Vagina (tissue), 2 donors: ENCODE measurements around the gene PNMT. TPM values are rescaled to one million over a fixed set of nuclear protein-coding genes. Genes with fewer than 3 reads are reported as not detected.

Experiments
- DNase-seq, 2 donors: peaks; one replicate each; pipeline ENCODE4 v3.0.0-alpha.2; 2017; ENCODE audit errors: extremely low spot score in 2 of 2
- H3K27ac ChIP-seq: fragments of 200-600 bp; sonication (generic); one replicate; pipeline ENCODE4 v1.5.1; 2019
- H3K27me3 ChIP-seq: fragments of 200-600 bp; sonication (generic); one replicate; pipeline ENCODE4 v1.5.1; 2019
- H3K36me3 ChIP-seq, 2 donors: fragments of 200-600 bp; sonication (generic); one replicate each; pipeline ENCODE4 v1.5.1; 2017 to 2019
- H3K4me1 ChIP-seq: fragments of 200-600 bp; sonication (generic); one replicate; pipeline ENCODE4 v1.5.1; 2019
- H3K4me3 ChIP-seq, 2 donors: fragments of 200-600 bp; sonication (generic); 1 replicate in 1 of 2; 2 replicates in 1 of 2; pipeline ENCODE4 v1.5.1; 2016 to 2019
- H3K9me3 ChIP-seq: fragments of 200-600 bp; sonication (generic); one replicate; pipeline ENCODE4 v1.5.1; 2019
- CTCF ChIP-seq, 3 experiments: fragments of 450-650 bp in 2 of 3; fragments of 200-600 bp in 1 of 3; sonication (generic) in 1 of 3; IDR thresholded peaks; one replicate each; pipeline ENCODE4 v1.5.1; 2017 to 2019; ENCODE audit warnings: antibody characterized with exemption in 3 of 3, mild to moderate bottlenecking in 2 of 3, moderate library complexity in 2 of 3
- POLR2A ChIP-seq, 2 donors: fragments of 450-650 bp; IDR thresholded peaks; one replicate each; pipeline ENCODE4 v1.6.1; 2017; ENCODE audit warnings: antibody characterized with exemption in 2 of 2, mild to moderate bottlenecking in 2 of 2, moderate library complexity in 2 of 2
- POLR2AphosphoS5 ChIP-seq, 2 donors: sonication (generic); formaldehyde crosslinking; IDR thresholded peaks; one replicate each; pipeline ENCODE4 v1.9.0; 2017; ENCODE audit warnings: antibody characterized with exemption in 2 of 2, mild to moderate bottlenecking in 2 of 2, low read depth in 1 of 2; ENCODE audit not compliant: insufficient read depth in 1 of 2
- intact Hi-C: fragments of 100-400 bp; cut with DNase I; formaldehyde crosslinking; loops from one replicate; pipeline ENCODE4 v1.15.1; 2023
- total RNA-seq: library from RNA; depleted of rRNA; stranded (reverse); fragments of >200 nt; gene quantifications from one replicate; pipeline ENCODE4 v1.2.3, GENCODE V29; 2016

Gene PNMT
- total RNA-seq, 1 donor from 2014 or later: 5.6 TPM

- DNase-seq: no peak
- TF ChIP-seq POLR2AphosphoS5 (IDR thresholded peaks at IDR 0.05; ENCODE audit: insufficient read depth in 1 of 2, low read depth in 1 of 2) (no peak), POLR2A (IDR thresholded peaks at IDR 0.05) (no peak), CTCF (IDR thresholded peaks at IDR 0.05) (no peak)
- peaks cover 0 to 4% of the 10 kb centered on the region in 2 donors for H3K36me3 ChIP-seq
- no peaks in the 10 kb centered on the region for H3K9me3 ChIP-seq
- H3K27ac ChIP-seq: no peak overlapping the region
- no peak overlapping the region for H3K4me3 ChIP-seq
- intact Hi-C loops: no loop called here
- no peaks in the 10 kb centered on the region for H3K27me3 ChIP-seq
- peaks cover 26% of the 10 kb centered on the region for H3K4me1 ChIP-seq
Observed at GRCh38 chr17:39678340-39679116, 10.3 kb downstream of the PNMT start.

GRCh38 chr17:39679521-39680192 is 11.4 kb downstream of the PNMT start:
- H3K9me3 ChIP-seq: no peaks in the 10 kb centered on the region
- no peaks in the 10 kb centered on the region for H3K27me3 ChIP-seq

DNA sequence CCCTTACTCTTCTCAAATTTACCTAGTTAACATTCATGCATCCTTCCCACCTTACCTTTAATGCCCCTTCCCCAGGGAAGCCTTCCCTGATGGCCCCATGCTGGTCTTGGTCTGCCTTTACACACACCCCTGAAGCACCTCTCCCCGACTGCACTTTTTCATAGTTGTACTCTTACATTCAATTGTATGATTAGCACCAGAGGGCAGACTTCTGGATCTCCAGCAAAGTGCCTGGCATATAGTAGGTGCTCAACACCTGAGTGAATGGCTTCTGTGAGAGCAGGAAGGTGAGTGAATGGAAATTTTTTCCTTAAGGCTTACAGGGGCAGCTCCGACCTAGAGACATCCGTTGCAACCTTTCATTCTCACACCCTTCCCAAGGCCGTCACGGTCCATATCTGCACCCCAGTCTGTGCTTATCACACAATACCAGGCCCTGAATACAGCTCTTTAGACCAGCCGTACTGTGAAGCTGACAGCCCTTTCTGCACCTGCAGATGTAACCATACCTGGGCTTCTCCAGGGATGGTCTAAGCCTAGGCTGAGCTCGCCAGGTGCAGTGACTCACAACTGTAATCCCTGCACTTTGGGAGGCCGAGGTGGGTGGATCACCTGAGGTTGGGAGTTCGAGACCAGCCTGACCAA is 15.2 kb downstream of the PNMT start:
- Histone ChIP-seq H3K4me3 (no peak overlapping the region), H3K27me3 (no peaks in the 10 kb centered on the region), H3K4me1 (peaks cover 6% of the 10 kb centered on the region), H3K36me3 (no peaks in the 10 kb centered on the region), H3K27ac (no peak overlapping the region), H3K9me3 (no peaks in the 10 kb centered on the region)
- intact Hi-C loops: loop anchor here (5.0 kb wide), 1 partner anchor 49 kb away; the partner anchor contains the start of gene MIEN1
- no peak for DNase-seq
- no peak for TF ChIP-seq POLR2A (IDR thresholded peaks at IDR 0.05)
- TF ChIP-seq CTCF (IDR thresholded peaks at IDR 0.05): no peak
- no peak for TF ChIP-seq POLR2AphosphoS5 (IDR thresholded peaks at IDR 0.05; ENCODE audit: insufficient read depth in 1 of 2, low read depth in 1 of 2)

More at GRCh38 chr17:39679521-39680192, 11.4 kb downstream of the PNMT start:
- Histone ChIP-seq H3K4me1 (peaks cover 22% of the 10 kb centered on the region), H3K36me3 (peaks cover 0 to 4% of the 10 kb centered on the region in 2 donors), H3K4me3 (no peak overlapping the region), H3K27ac (no peak overlapping the region)
- intact Hi-C loops: loop anchor here (5.0 kb wide), 1 partner anchor 53 kb away; the partner anchor contains the start of gene MIEN1
- TF ChIP-seq POLR2AphosphoS5 (IDR thresholded peaks at IDR 0.05; ENCODE audit: insufficient read depth in 1 of 2, low read depth in 1 of 2) (no peak), CTCF (IDR thresholded peaks at IDR 0.05) (no peak), POLR2A (IDR thresholded peaks at IDR 0.05) (no peak)
- no peak for DNase-seq

DNA sequence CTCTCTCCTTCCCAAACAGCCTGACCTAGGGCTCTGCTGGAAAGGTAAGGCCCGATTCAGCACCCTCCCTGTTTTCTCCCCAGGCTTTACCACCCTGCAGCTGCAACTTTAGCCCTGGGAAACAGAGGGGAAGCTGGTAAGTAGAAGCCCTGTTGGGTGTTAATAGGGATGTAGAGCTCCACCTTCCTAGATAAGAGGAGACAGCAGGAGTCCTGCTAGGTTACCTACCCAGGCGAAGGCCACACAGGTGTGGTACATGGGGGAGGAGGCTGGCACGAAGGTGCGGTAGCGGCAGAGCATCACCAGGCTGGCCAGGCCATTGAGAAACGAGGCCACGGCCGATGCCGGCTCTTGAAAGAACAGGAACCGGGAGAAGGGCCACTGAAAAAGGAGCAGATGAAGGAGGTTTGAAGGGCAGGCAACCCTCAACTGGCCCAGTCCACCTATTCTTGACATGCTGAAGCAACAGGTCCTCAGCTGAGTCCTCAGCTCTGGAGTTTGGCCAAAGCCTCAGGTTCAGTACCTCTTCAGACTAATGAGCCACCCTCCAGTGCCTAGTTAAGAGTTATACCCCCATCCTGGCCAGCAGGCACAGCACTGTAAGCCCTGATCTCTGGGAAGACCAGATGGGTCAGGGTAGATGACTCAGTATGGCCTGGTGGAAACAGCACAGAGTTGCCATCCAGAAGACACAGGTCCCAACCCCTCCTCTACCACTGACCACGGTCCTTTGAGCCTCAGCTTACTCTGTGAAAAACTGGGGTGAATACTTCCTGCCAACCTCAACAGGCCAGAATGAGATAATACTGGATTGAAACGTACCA is 16.3 kb downstream of the PNMT start:
- intact Hi-C loops: loop anchor here (5.0 kb wide), 1 partner anchor 48 kb away; the partner anchor contains the start of gene MIEN1
- H3K4me1 ChIP-seq: peaks cover 14% of the 10 kb centered on the region
- no peaks in the 10 kb centered on the region for H3K27me3 ChIP-seq
- H3K36me3 ChIP-seq: no peaks in the 10 kb centered on the region
- TF ChIP-seq POLR2AphosphoS5 (IDR thresholded peaks at IDR 0.05; ENCODE audit: insufficient read depth in 1 of 2, low read depth in 1 of 2) (no peak), POLR2A (IDR thresholded peaks at IDR 0.05) (no peak), CTCF (IDR thresholded peaks at IDR 0.05) (no peak)
- H3K4me3 ChIP-seq: no peak overlapping the region
- H3K9me3 ChIP-seq: no peaks in the 10 kb centered on the region
- DNase-seq: no peak
- H3K27ac ChIP-seq: no peak overlapping the region
